NCI-H2196 treated with DMSO at 0.1 percent for 48 hours (cell line): ENCODE measurements around the gene ITGB5.

ENCODE experiments used
- DNase-seq: peaks from one replicate; lab custom pipeline; 2025; ENCODE audit not compliant: unreplicated experiment; lab: John Stamatoyannopoulos, UW

ITGB5 gene

DNA sequence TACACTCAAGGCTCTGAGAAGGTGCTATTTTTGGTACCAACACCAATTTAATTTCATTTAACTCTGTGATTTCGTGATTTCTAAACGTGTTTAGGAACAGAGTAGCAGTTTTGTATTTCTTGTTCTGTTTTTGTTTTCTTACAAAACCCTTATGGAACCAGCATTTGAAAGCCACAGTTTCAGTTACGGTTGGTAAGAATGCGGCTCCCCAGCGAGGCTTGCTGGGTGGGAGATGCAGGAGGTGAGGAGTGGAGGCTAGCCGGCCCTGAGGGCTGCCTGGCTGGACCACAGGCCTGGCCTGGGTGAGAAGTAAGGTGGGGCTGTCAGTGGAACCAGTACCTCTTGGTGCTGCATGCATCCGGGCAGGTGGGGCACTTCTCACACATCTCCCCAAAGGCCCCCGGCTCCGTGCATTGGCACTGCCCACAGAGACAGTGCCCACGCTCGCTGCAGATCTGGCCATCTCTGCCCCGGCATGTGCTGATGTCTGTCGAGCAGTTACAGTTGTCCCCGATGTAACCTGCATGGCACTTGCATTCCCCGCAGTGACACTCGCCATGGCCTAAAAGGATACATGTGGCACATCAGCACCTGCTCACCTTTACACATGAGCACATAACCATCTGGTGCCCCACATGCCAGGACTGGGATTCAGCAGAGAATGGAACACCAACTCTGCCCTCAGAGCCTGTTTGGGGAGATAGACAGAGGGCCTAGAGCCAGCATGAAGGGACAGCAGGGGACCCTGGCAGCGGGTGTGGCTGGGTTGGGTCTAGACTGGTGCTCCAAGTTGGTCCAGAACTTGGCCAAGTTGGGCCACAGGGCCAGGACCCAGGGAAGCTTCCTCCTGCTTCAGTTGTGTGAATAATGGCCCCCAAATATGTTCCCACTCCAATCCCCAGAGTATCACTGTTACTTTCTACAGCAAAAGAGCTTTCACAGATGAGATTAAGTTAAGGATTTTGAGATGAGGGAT, 113.5 kb downstream of the ITGB5 start:
- DNase-seq: no peak

DNA sequence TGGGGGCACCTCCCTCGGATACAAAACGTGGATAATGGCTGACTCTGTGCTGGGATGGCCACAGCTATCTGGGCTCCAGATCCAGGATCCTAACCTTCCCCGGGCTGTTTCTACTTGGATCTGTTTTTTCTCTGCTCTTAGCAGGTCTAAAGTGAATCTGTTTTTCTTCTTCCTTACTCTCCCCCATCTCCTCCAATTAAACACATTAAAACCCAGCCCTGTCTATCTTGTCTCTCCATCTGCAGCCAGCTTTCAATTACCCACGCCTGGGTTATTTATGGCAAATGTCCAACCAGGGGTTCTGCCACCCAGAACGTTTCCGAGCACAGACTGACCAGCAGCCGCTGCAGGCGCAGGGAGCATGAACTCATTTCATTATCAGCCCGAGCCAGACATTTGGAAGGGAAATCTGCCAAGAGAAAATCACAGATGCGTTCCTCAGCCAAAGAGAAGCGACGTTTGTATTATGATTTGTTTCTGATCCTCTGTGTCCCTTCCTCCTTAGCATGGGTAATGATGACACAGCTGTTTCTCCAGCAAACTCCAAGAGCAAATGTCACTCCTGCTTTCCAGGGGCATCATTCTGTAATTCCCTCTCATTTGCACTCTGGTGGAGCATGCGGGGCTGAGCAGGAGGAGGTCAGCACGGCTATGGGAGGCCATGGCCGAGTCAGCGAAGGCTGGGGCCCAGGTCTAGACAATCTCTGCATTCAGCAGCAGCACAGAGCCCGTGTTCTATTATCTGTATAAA, 114.9 kb downstream of the ITGB5 start:
- peak; percentile 24 for DNase-seq

DNA sequence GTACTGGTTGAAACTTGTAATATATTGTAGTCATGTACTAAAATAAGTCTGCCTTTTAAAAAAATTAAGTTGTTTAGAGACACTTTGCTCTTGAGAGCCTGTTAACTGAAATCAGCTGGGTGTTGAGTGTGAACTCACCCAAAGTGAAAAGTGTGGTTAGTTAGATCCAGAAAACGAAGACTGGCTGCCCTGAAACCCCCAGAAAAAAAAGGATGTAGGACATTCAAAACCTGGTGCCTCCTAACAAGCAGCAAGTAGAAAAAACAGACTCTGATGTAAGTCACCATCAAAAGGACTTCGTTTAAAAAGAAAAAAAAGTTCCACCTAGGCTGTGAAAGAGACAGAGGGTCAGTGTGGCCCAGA, 116.1 kb downstream of the ITGB5 start:
- DNase-seq: no peak

DNA sequence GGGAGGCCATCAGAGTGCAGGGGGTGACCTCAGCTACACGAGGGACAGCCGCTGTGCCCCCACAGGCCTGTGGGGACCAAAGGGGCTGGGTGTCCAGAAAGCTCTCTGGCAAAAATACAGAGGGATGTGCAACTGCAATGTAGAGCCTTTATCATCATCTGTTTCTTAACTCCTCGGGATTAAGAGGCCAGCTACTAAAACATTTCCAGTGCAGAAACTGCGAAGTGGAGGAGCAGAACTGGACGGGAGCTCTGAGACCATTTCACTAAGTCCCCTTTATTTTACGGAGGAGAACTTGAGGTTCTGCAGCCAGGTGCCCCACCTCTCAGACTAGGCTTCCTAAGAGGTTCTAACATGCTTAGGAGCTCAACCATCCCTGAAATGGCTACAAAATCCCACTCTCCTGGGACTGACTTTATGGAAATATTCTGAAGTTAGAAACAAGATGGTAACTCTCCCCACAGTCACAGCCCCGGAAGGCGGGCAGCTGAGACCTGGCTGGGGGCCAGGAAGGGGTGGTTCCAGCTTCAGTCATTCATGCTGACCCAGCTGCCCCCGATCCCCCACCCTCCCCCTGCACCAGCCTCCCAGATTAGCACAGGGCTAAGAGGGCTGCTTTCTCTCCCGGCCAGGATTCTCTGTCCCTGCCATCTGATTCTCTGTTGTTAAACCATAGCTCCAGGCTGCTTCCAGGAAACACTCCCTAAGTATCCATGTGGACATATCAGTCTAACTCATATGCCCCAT, 116.7 kb downstream of the ITGB5 start:
- DNase-seq: no peak

DNA sequence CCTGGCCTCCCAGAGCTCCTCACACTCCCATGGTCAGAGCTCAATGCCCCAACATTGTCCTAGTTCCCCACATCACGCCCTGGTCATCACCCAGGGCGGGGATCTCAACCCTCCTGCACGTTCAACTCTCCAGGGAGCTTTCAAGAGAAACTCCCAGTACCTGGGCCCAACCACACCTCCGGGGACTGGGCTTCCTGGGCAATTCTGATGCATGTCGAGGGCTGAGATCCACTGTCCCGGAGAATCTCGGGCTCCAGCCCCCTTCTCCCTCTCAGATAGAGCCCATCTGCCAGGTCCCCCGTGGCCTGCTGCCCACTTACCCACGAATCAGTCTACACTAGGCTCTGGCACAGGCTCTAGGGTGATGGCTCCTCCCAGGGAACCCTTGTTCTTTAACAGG, 117.7 kb downstream of the ITGB5 start:
- no peak for DNase-seq

DNA sequence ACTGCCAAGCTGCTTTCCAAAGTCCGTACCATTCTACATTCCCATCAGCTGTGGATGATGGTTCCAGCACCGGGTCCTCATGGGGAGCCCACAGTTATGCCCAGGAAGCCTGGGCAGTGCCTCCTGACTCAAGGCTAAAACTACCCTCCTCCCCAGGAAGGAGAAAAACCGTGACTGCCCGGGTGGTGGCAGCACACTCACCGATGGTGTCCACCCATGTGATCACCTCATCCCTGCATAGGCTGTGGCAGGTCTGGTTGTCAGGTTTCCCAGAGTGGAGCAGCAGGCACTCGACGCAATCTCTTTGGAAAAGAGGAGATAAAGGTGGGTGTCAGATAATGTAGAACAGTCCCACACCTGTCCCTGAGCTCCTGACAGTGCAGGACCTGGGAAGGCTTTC, 118.4 kb downstream of the ITGB5 start:
- peak; percentile 15 for DNase-seq

DNA sequence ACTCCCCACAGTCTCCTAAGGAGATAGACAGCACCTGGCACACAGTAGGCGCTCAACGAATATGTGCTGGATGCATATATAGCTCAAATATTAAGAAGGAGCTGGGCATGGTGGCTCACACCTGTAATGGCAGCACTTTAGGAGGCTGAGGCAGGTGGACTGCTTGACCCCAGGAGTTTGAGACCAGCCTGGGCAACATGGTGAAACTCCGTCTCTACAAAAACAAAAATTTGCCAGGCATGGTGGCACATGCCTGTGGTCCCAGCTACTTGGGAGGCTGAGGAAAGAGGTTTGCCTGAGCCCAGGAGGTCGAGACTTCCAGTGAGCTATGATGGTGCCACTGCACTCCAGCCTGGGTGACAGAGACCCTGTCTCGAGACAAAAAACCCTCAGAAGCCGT, 119.5 kb downstream of the ITGB5 start:
- DNase-seq: no peak

DNA sequence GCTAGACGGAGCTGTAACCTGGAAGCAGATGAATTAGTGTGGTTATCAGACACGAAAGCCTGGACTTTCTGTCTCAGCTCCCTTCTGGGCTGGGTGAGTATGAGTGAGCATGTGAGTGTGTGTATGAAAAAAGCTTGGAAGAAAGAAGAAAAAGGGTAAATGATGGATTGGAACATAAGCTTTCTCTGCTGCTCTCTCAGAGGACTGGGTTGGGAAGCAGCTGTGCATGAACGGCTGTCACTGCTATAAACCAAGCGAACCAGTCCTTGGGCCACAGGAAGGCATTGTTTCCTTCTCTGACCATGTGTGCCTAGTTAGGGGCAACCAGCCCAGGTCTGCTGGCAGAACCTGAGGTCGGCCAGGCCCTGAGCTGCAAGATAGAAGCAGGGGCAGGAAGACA, 119.9 kb downstream of the ITGB5 start:
- no peak for DNase-seq

DNA sequence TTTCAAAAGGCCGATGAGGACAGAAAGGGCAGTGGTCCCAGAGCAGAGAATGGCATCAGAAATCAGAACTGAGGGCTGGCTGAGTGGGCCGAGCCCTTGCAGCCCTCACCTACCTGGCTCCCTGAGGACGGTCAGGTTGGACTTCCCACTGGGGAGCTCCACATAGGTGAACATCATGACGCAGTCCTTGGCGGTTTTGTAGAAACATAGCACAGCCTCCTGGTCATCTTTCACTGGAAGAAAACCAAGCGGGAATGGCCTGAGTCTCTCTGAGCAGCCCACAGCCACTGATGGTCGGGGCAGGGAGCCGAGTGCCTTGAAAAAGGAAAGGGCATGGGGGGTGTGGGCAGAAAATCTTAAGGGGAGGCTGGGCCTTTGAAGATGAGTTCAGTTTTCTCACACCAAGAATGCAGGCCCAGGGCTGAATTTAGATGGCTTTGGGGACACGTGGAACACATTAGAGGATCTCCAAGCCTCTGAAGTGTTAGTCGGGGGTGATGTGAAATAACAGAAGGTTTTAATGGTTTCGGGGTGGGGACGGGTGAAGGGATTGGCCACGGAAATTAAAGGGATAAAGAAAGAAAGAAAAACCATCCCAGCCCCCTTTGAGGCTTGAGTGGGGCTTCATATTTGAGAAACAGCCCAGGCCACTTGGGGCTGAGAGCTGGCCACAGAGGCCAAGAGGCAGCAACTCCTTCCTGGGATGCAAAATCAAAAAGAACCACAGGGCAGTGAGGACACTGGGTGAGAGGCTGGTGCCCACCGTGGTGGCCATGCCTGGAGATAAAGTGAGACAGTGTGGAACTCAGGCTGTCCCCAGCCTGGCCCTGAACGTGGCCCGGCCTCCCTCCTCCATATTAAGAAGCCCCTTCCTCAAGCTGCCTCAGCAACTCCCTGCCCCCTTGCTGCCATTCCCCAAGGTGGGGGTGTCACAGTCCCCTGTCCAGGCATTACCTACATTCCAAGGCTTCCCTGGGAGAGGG, 120.8 kb downstream of the ITGB5 start:
- DNase-seq: no peak

DNA sequence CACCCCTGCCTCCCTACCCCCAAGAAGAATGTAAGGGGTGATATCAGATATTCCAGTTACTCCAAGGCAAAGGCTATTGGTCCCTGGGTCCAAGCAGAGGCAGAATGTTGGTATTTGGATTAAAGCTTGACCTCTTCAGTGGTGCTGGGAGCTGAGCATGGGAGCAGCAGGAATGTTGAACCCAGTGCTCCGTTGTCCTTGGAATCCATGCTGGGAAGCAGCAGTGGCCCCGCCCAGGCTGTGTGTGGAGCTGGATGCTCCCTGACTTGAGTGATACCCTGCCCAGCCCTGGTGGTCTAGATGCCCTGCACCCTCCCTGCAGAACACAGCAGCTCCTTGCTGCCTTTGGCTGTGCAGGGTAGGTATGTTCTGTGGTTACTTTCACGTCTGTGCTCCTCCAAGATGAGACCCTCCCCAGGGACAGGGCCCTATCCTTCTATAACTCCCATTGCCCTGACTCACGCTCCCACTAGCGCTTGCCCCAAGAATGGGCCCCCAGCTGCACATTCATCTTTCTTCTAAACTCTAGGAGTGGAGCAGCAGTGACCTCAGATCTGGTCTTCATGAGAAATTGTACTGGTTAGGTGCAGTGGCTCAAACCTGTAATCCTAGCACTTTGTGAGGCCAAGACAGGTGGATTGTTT, 121.8 kb downstream of the ITGB5 start:
- no peak for DNase-seq

DNA sequence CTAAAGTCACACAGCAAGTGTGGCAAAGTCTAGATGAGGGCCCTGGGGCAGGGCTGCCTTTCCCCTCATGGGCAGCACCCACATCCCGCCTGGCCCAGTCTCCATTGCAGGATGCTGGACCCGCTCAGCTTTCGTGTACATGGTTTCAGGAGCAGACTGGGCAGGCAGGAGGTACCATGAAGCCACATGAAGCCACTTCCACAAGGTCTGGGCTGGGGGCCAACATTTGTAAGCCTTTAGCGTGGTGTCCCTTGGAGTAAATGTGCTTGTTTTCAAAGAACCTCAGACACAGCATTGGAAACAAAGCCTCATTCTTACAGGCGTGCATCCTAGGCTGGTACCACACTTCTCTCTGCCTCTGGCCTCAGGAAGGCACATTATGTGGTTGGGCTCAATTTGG, 122.4 kb downstream of the ITGB5 start:
- DNase-seq: no peak

DNA sequence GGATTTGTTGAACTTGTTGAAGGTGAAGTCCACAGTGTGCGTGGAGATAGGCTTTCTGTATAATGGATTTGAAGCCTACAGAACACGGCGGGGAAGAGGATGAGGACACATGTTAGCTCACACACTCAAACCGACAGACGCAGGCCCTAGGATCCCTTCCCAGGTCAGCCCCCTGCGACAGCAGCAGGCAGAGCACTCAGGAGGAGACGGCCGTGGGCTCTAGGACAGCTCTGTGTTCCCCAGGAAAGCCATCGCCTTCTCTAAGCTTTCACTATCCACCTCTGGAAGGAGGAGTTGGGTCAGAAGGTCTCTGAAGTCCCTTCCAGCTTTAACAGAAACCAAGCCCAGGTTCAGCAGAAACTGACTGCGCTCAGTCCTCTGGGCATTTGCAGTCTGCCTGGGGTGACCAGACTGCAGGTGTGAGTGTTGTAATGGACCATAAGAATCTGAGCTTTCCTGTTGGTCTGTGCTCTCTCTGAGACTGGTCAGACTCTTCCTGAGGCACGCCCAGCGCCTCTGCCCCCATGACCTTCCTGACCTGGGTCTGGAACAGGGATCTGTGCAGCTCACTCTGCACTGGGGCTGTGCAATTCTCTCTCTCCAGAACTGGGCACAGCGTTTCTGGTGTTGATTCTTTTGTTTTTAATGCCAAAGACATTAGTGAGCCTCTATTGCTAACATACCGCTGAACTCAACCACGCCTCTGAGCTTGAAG, 123.4 kb downstream of the ITGB5 start:
- DNase-seq: no peak

DNA sequence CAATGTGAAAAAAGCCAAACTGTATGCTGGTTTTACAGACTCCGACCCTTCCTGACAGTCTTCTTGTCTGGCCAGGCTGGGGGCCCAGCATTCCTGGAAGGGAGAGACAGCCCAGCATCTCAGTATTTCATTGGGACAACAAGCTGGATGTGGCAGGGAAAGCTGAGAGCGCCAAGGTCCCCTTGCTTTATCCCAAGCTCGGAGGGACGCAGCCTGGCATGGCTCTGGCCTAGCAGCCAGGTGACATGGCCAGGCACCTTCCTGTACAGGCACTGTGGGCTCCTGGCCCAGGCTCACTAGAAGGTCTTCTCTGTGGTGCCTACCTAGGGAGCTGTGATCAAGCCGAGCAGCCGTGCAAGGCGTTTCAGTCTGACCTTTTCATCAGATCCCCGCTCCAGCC, 124.0 kb downstream of the ITGB5 start:
- no peak for DNase-seq

DNA sequence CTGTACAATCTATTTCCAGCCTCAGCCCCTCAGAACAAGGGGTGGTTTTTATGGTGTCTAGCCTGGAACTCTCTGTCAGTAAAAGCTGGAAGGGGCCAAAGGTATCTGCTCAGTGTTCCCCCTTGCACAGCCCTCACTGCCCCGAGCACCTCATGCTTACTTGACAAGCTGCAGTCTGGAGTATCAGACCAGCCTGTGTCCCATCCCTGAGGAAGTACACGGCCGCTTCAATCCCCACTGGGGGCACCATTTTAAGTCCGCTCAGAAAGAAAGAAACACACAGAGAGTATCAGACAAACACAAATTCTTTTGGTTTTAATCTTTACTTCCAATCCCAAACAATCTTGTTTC, 124.5 kb downstream of the ITGB5 start:
- DNase-seq: no peak

DNA sequence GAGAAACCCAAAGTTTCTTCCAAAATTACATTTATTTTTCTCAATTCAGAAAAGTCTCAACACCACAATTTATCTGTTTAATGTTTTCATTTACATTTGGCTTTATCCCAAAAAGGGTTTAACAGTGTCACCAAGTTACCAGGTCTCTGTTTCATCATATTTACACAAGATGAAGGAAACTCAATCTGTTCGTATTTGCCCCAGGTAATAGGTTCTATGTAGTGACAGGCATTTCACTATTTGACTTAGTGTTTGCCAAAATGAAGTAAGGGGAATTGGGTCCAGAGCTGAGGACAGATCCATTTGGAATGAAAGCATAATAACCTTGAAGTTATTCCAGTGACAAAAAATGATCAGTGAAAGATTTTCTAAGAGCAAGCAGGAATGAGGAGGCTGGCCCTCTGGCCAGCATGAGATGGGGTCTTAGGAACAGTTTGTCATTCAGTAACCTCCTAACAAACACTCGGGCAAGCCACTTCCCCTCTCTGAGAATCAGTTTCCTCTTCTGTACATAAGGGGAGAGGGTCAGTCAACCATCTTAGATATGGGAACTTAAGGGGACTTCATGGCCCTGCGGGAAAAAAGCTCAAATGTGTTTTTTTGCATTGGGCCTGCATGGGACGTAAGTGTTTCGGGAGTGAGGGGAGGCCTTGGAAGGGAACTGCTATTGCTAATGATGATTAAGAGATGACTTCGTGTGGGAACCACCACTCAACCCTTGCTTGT, 125.1 kb downstream of the ITGB5 start:
- no peak for DNase-seq

DNA sequence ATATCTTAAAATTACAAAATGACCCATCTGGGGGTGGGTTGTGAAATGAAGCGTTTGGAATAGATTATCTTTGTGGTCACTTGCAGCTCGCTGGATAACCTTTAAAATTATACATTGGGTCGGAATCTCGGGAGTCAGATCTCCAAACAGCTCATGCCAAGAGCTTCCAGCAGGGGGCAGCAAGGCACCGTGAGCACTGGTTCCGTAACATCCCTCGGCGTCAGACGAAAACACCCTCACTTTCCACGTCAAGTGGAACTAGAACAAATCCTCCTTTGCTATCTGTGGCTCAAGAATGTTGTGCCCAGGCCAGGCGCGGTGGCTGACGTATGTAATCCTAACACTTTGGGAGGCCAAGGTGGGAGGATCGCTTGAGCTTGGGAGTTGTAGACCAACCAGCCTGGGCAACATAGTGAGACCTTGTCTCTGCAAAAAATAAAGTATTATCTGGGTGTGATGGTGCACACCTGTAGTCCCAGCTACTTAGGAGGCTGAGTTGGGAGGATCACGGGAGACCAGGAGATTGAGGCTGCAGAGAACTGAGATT, 125.8 kb downstream of the ITGB5 start:
- peak; percentile 58 for DNase-seq

DNA sequence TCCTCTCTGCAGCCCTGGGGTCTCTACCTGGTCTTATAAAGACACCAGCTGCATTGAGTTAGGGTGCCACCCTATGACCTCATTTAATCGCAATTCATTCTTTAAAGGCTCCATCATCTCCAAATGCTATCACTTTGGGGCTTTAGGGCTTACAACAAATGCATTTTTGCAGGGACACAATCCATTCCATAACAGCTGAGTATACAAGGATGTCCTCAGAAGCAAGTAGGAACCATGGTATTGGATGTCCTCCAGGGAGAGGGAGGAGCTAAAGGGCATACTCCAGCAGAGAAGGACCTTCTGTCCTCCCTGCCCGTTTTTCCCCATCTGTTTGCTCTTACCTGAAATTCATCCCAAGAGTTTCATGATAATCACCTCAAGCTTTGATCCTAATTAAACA, 126.6 kb downstream of the ITGB5 start:
- DNase-seq: no peak

DNA sequence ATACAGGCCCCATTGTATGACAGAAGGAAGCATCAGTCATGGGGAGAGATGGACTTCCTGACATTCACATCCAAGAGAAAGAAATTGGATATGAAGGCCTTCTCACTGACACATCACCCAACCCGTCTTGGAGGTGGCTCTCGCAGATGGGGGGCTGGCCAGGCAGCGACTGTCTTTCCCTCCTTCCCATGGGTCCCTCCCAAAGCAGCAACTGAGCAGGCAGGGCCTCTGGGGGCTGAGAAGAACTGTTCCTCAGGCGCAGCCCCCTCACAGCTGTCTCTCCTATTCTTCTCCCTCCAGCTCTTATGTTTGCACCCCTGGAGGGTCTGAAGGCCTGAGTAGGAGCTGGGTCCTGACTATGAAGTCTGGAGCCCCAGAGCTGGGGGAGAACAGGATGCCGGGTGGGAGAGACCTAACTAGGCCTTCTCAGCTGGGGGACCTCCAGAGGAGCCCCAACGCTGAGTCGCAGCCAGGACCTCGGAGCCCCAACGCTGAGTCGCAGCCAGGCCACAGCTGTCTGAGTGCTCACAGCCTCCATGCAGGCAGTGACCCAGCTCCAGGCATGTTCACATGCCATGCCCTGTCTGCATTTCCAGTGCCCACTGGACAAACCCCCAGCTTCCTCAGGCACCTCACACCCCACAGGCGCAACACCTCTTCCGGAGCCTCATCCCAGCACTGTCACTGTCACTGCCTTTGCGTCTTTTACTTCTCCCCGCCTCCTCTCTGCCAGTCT, 127.3 kb downstream of the ITGB5 start:
- no peak for DNase-seq
